DND-41 (cell line): ENCODE data around the gene PLA2R1.

Experiments
- CTCF ChIP-seq: IDR thresholded peaks from 2 replicates; pipeline ENCODE4 v1.5.1; 2012; ENCODE audit warnings: borderline replicate concordance, low read length, moderate library complexity, mild to moderate bottlenecking; ENCODE audit not compliant: poor library complexity, severe bottlenecking; ENCODE audit errors: extremely low read depth
- EZH2 ChIP-seq: IDR thresholded peaks from 3 replicates; pipeline ENCODE4 v1.6.1; 2012; ENCODE audit warnings: borderline replicate concordance, low read depth, mild to moderate bottlenecking, moderate library complexity, low read length, inconsistent platforms; ENCODE audit not compliant: severe bottlenecking

GRCh38 chr2:160054984-160055725 lies 7.3 kb downstream of the PLA2R1 start:
- TF ChIP-seq CTCF (no peak), EZH2 (no peak)
